Measurements from ENCODE around the gene RCAN2.
"Not testable (repeated sequence)": the region's sequence is repeated elsewhere in the genome, so short reads cannot be mapped to it uniquely, and the experiment has no call there.

RCAN2 gene

GRCh38 chr6:46438245-46438644 is 53.0 kb downstream of the RCAN2 start:
- no peak for DNase-seq

GRCh38 chr6:46437671-46438221 is 53.5 kb downstream of the RCAN2 start:
- DNase-seq, result no peak

- DNase-seq, result no peak
Measured at GRCh38 chr6:46422619-46423018, 68.6 kb downstream of the RCAN2 start.

- DNase-seq, result no peak
Measured at GRCh38 chr6:46421939-46422338, 69.3 kb downstream of the RCAN2 start.

DNA sequence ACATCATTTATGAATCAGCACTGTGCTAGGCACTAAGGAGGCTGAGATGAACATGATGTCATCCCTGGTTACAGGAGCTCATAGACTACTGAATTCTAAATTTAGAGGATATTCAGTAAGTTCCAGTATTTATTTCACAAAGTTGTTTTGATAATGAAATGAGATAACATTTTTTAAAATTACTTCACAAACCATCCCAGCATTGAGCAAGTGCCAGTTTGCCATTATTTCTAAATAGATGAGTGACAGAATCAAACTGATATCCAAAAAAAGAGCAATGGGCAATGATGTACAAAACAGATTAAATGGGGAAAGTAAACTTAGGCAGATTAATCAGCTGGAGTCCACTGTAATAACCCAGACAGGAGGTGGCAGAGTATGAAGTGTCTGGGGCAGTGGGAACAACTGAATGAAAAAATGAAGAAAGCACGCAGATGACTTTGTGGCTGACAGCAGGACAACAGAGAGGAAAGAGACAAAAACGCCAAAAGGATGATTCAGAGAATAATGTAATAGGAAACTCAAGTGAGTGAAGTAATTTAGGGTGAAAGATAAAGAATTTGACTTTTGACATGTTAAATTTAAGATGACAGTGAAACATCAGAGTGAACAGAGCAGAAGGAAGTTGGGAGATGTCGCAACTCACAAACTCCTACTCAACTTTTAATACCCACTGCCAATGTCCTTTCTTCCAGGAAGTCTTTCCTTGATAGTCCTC is 70.2 kb downstream of the RCAN2 start:
- DNase-seq, result peak; percentile 26

DNA sequence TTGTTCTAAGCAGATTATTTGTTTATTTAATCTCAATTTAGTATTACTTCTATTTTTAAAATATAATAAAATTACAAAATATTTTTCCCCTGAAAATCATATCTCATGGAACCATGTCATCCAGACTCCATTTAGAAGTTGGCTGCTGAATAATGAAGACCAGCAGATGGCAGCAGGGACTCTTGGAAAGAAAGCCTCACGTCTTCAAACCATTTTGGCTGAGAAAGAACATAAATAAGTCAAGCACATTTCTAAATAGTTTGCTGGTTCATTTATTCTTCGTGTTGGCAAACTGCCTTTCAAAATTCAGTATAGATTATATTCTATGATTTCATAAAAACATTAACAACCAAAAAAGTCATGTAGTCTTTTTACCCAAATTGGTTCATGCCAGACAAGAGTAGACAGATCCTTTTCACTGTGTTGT is 71.7 kb downstream of the RCAN2 start:
- peak; percentile 87 for DNase-seq

GRCh38 chr6:46414398-46414797 is 76.9 kb downstream of the RCAN2 start:
- no peak for DNase-seq

GRCh38 chr6:46412662-46413061 is 78.6 kb downstream of the RCAN2 start:
- DNase-seq, result peak; percentile 13

GRCh38 chr6:46411456-46412197 is 79.6 kb downstream of the RCAN2 start:
- DNase-seq, result no peak

DNA sequence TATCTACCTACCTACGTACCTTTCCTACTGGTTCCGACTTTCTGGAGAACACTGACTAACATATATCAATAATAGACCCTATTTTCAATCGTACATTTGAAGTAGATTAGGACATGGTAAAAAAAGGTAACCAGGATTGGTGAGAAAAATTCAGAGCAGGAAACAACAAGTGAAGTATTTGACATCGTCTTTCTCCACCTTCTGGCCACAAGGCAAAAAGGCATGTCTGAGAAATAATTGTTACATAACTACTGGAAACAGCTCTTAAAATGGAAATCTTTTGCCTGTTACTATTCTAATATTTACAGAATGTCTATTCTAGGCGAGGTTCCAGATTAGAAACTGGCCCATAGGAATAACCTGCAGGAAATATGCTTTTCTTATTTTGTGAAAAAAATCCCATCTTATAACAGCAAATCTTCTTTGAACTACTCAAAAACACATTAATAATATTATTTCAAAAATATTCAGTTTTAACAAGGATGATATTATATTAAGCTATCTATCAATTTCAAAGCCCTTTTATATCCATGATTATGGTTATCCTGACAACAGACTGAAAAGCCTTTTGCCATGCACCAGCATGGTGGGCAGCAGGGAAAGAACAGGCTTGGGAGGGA is 80.8 kb downstream of the RCAN2 start:
- DNase-seq, result peak; percentile 76

GRCh38 chr6:46407776-46408530 is 83.3 kb downstream of the RCAN2 start:
- DNase-seq, result no peak

DNA sequence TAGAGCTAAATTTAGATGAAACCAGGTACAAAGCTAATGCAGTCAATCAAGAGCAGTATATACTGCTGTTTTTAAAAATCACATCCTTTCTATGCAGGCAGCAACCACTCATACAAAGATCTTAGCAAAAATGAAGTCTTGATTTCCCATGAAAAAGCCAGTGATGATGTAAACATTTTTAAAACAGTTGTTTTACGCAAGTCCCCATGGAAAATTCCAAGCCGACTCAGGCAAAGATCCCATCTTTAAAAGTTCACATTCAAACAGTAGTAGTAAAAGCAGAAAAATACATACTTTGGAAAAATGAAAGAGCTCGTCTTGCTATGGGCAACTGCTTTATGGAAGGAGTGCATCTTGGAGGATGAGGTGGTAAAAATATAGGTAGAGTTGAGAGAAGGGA is 84.0 kb downstream of the RCAN2 start:
- DNase-seq, result no peak

- DNase-seq, result not testable (repeated sequence)
Measured at GRCh38 chr6:46405620-46406180, 85.5 kb downstream of the RCAN2 start.

DNA sequence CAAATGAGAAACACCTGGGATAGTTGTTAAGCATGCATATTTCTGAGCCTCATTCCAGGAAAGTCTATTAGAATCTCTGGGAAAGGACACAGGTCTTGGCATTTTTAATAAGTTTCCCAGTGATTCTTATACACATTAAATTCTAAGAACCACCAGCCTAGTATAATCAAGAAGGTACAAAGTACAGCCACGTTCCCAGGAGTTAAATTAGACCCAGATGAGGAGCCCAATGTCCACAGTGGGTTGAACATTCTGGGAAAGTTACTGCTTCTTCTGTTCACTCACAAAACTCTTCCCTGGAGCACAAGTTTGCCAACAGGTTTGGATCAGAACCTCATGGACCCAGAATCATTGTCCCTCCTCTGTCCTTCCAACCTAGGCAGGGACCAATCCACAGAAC is 90.4 kb downstream of the RCAN2 start:
- DNase-seq, result no peak

DNA sequence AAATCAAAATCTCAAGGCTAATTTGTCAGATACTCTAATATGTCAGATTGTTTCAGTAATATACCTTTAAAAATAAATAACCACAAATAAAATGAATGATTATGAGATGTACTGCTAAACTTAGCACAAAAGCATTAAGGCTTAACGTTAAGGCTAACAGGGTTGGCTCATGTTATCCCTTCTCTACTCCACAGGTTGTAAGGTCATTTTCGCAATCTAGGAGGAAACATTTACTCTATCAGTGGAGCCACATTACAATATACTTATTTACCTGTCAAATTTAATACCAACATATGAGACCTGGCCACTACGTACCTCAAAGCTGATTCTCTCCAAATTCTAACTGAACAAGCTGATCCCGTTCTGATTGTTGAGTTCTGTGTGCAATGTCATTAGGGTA is 95.7 kb downstream of the RCAN2 start:
- no peak for DNase-seq

- no peak for DNase-seq
Measured at GRCh38 chr6:46393940-46394337, 97.3 kb downstream of the RCAN2 start.

DNA sequence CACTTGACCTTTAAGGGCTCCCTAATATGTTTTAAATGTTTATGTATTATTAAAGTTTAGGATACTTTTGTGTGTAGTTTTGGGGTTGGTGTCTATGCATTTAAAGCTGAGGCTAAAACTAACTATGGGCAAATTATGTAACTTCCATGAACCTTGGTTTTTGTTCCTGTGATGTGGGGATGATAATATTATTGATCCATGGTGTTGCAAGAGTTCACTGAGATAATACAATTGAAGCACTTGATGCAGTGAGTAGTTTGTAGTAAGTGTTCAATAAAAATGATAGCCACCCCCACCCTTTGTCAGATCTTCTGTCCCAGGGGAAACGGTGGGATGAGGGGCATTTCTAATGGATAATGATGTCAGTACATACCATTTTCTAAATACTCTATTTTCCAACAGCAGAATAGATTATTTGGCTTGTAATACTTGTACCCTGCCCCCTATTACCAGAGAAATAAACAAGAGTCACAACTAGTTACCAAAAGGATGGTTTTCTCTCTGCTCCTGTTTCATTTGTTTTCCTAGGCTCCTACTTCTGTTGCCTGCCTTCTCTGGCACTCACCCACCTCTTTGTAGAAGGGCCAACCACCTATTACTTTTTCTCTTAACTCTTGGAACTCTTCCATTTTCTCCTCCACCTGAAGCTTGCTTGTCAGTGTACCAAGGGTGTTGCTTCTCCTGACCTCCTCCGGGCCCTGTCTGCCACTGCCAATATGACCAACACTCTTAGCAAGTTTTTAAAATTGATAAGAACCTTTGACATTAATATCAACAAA is 97.9 kb downstream of the RCAN2 start:
- DNase-seq, result no peak

DNA sequence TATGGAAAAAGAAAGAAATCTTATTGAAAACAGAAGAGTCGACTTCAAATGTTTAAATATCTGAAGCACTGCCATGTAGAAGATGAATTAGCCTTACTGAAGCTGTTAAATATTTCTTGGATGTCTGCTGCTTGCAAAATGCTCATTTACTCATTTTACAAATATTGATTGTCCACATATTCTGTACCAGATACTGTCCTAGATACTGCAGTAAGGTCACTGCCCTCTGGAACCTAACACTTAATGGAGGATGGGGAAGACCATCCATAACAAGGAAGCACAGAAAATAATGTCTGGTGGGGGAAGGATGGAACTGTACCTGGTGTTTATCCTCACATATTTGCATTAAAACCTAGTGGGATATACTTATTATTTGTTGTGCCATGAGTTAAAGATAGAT is 99.0 kb downstream of the RCAN2 start:
- no peak for DNase-seq

DNA sequence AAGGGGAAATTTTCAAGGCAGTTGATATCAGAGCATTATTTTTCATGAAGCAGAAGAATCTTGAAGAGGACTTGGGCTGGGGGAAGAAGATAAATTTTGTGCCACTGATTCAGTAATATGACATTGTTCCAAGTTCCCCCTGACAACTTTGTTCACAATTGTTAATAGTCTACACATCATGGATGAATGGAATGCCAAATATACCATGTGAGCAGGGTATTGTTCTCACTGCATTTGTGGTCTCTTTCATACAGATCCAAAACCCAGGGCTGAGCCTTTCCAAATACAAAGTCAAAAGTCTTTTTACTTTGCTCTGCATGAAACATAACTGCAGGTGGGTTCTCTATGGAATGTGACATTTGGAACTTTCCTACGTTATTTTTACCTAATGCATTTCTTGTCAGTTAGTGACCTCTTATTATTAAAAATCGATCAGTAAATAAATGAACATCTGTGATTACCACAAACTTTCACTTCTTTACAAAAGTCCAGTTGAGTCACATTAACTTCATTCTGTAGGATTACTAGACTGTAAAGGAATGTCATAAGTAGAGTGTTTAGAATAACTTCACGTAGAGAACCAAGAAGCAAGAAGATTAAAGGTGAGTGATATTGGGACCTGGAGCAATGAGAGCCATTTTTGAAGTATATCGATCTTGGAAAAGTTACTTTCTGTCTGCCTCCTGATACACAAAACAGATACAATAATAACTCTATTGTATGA is 100.9 kb downstream of the RCAN2 start:
- no peak for DNase-seq

GRCh38 chr6:46387728-46388127 is 103.5 kb downstream of the RCAN2 start:
- not testable (repeated sequence) for DNase-seq

GRCh38 chr6:46381579-46381978 is 109.7 kb downstream of the RCAN2 start:
- no peak for DNase-seq

Measured in hematopoietic multipotent progenitor cell treated with erythropoietin and hydrocortisone succinate and interleukin-3 and kit ligand, for 4 days (in vitro differentiated cells).